Heart left ventricle (tissue), 13 donors: Measurements from ENCODE around the gene KCNN2.

Experiments
- POLR2A ChIP-seq, 2 donors: fragments of 450-650 bp; IDR thresholded peaks; one replicate each; pipeline ENCODE4 v1.6.1; 2017; ENCODE audit warnings: antibody characterized with exemption in 2 of 2, mild to moderate bottlenecking in 2 of 2, moderate library complexity in 2 of 2
- TF ChIP-seq, protein P1 (sequence below), 12 donors: fragments of 200-600 bp; sonication (generic) in 4 of 12; IDR thresholded peaks; one replicate each; pipeline versions ENCODE4 v1.5.0 to v1.8.0; 2018 to 2022; ENCODE audit warnings: antibody characterized with exemption in 12 of 12, mild to moderate bottlenecking in 5 of 12
- donor health status: ischemic (EF 13 %, LVEDD 7.1; RV severe dilation, severe dysfunction).
- donor health status: DM: no; HTN: yes; CAD: no.
- donor health status: DM: no; HTN: no; CAD: no.
- donor health status: ischemic (EF 25% LVEDD 6.9; RV normal size, moderate dysfunction).
- donor health status: ischemic (EF 25% LVEDD 5.7; RV mildly dilated, moderate dysfunction).
- donor health status: ischemic (EF 35%, LVEDD 5.7; RV mildly dilated, moderate dysfunction).
- donor health status: nonischemic (EF 11% LVEDD 7.7; RV severe dilation, severe dysfunction).
- donor health status: DM: yes; HTN: yes; CAD: no.
- donor health status: PGD.
- donor health status: ischemic (EF 29% LVEDD 5.4; RV normal size, mild dysfunction).
- donor health status: nonischemic (EF 23%, LVEDD 6.1; RV moderate dilation, normal function).

DNA sequence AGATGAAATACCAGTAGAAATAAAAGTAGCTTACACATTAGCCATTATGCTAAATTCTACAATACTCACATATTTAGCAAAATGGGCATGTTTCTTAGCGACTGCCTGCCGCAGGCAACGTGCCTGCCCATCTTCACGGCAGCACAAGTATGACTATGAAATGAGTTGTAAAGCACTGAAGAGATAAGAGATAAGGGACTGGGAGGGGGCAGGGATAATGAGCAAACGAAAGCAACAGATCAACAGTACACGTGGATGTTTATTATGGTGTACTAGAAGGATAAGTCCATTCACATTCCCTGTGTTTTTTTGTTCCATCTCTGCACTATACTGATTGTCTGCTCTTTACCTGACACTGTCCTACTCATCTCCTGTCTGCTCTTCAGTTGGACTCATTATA, 44.1 kb upstream of the KCNN2 start:
- TF ChIP-seq, protein P1, sequence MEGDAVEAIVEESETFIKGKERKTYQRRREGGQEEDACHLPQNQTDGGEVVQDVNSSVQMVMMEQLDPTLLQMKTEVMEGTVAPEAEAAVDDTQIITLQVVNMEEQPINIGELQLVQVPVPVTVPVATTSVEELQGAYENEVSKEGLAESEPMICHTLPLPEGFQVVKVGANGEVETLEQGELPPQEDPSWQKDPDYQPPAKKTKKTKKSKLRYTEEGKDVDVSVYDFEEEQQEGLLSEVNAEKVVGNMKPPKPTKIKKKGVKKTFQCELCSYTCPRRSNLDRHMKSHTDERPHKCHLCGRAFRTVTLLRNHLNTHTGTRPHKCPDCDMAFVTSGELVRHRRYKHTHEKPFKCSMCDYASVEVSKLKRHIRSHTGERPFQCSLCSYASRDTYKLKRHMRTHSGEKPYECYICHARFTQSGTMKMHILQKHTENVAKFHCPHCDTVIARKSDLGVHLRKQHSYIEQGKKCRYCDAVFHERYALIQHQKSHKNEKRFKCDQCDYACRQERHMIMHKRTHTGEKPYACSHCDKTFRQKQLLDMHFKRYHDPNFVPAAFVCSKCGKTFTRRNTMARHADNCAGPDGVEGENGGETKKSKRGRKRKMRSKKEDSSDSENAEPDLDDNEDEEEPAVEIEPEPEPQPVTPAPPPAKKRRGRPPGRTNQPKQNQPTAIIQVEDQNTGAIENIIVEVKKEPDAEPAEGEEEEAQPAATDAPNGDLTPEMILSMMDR (IDR thresholded peaks at IDR 0.05), result no peak
- TF ChIP-seq POLR2A (IDR thresholded peaks at IDR 0.05), result no peak
